GM18498 (cell line): ENCODE results near the gene TCAP.
"Not testable (repeated sequence)": the region's sequence is repeated elsewhere in the genome, so short reads cannot be mapped to it uniquely, and the experiment has no call there.

Experiments
- ATAC-seq: cut with Tn5 transposase; IDR thresholded peaks from one replicate; pipeline ENCODE4 v1.9.1; 2021; ENCODE audit warnings: mild to moderate bottlenecking, moderate library complexity; ENCODE audit not compliant: unreplicated experiment

TCAP gene

GRCh38 chr17:39678340-39679116 lies 13.4 kb downstream of the TCAP start:
- ATAC-seq: no peak

- no peak for ATAC-seq
Observed at GRCh38 chr17:39679521-39680192, 14.5 kb downstream of the TCAP start.

- no peak for ATAC-seq
Observed at GRCh38 chr17:39683295-39683939, 18.3 kb downstream of the TCAP start.

- no peak for ATAC-seq
Observed at GRCh38 chr17:39684369-39685192, 19.4 kb downstream of the TCAP start.

- ATAC-seq: no peak
Observed at GRCh38 chr17:39687101-39687545, 22.0 kb downstream of the TCAP start.

- peak; percentile 88 for ATAC-seq
Observed at GRCh38 chr17:39687546-39688474, 22.7 kb downstream of the TCAP start, which contains the start of gene PGAP3. Gene PGAP3, minus strand, starts transcription at chr17:39688057. Its CDS starts 43 bp downstream, at chr17:39688014.

GRCh38 chr17:39688475-39688835 lies 23.3 kb downstream of the TCAP start:
- no peak for ATAC-seq

GRCh38 chr17:39688945-39689344 lies 23.8 kb downstream of the TCAP start:
- ATAC-seq: no peak

- ATAC-seq: no peak
Observed at GRCh38 chr17:39694593-39694992, 29.4 kb downstream of the TCAP start.

GRCh38 chr17:39695089-39695474 lies 29.9 kb downstream of the TCAP start:
- no peak for ATAC-seq

GRCh38 chr17:39696731-39697130 lies 31.6 kb downstream of the TCAP start:
- ATAC-seq: no peak

- no peak for ATAC-seq
Observed at GRCh38 chr17:39697961-39698360, 32.8 kb downstream of the TCAP start.

GRCh38 chr17:39699157-39699817 lies 34.1 kb downstream of the TCAP start:
- ATAC-seq: not testable (repeated sequence)

GRCh38 chr17:39699818-39700147 lies 34.6 kb downstream of the TCAP start, which contains the start of gene ERBB2:
Gene ERBB2, plus strand, starts transcription at chr17:39700064. Its CDS starts 175 bp downstream, at chr17:39700239.
- no peak for ATAC-seq

GRCh38 chr17:39700148-39700987 lies 35.2 kb downstream of the TCAP start:
- no peak for ATAC-seq

- ATAC-seq: no peak
Observed at GRCh38 chr17:39701012-39701783, 36.0 kb downstream of the TCAP start.

- no peak for ATAC-seq
Observed at GRCh38 chr17:39701784-39702422, 36.8 kb downstream of the TCAP start.
